Ovary (tissue), 9 donors: ENCODE measurements around the gene SIRT4. TPM values are rescaled to one million over a fixed set of nuclear protein-coding genes. Genes with fewer than 3 reads are reported as not detected.

ENCODE experiments used
- DNase-seq, 5 donors: peaks; one replicate each; pipeline ENCODE4 v3.0.0-alpha.2; 2019 to 2020
- H3K27ac ChIP-seq, 2 donors: fragments of 200-600 bp; one replicate each; pipeline versions ENCODE4 v1.5.1 to v1.8.0; 2019 to 2022
- H3K27me3 ChIP-seq: fragments of 200-600 bp; one replicate; pipeline ENCODE4 v1.8.0; 2022
- H3K36me3 ChIP-seq: fragments of 200-600 bp; sonication (generic); one replicate; pipeline ENCODE4 v1.5.1; 2019
- H3K4me1 ChIP-seq: one replicate; pipeline ENCODE4 v1.8.1; 2013; ENCODE audit warnings: mild to moderate bottlenecking, moderate library complexity; ENCODE audit not compliant: insufficient read depth
- H3K4me3 ChIP-seq: fragments of 200-600 bp; sonication (generic); one replicate; pipeline ENCODE4 v1.5.1; 2017
- H3K9me3 ChIP-seq, 2 donors: fragments of 200-600 bp in 1 of 2; sonication (generic) in 1 of 2; one replicate each; pipeline versions ENCODE4 v1.5.1 to v1.8.1; 2013 to 2019; ENCODE audit warnings: mild to moderate bottlenecking in 1 of 2, moderate library complexity in 1 of 2
- CTCF ChIP-seq, 3 donors: fragments of 450-650 bp in 2 of 3; fragments of 200-600 bp in 1 of 3; IDR thresholded peaks; one replicate each; pipeline versions ENCODE4 v1.5.1 to v1.8.0; 2016 to 2022; ENCODE audit warnings: antibody characterized with exemption in 3 of 3, mild to moderate bottlenecking in 1 of 3
- EP300 ChIP-seq: sonication (generic); formaldehyde crosslinking; IDR thresholded peaks from one replicate; pipeline ENCODE4 v1.6.1; 2017; ENCODE audit warnings: antibody characterized with exemption
- POLR2A ChIP-seq: fragments of 450-650 bp; IDR thresholded peaks from one replicate; pipeline ENCODE4 v1.6.1; 2017; ENCODE audit warnings: antibody characterized with exemption, mild to moderate bottlenecking, moderate library complexity
- WGBS, 3 donors: extraction: QIAGEN DNeasy Blood & Tissue Kit in 1 of 3; methylation state at CpG; one replicate each; pipeline versions ENCODE4 v1.1.5 to v1.1.7; 2013 to 2017; 5-methylcytosine and 5-hydroxymethylcytosine counted together
- intact Hi-C, 4 donors: fragments of 100-400 bp; cut with DNase I; formaldehyde crosslinking; loops; one replicate each; pipeline versions ENCODE4 v1.11.0 to v1.15.1; 2022 to 2023
- polyA plus RNA-seq, 2 donors: library from polyadenylated mRNA; stranded (reverse); fragments of 200-250 nt in 1 of 2; fragments of 350-450 nt in 1 of 2; fragmentation: Illumina TruSeq in 1 of 2; extraction: RNeasy Lipid Tissue Mini Kit (QIAGEN cat#74804) in 1 of 2; gene quantifications; one replicate each; pipeline ENCODE4 v1.2.3, GENCODE V29; 2013 to 2014
- total RNA-seq, 7 donors: library from RNA; depleted of rRNA in 2 of 7; stranded (reverse); fragments of >200 nt in 2 of 7; fragmentation: NEBNext Ultra II Directional in 3 of 7; extraction: Animal tissue kit (Norgen Biotek cat#: 25700) in 3 of 7; gene quantifications; one replicate each; pipeline versions ENCODE4 v1.1.0 to v1.2.4, GENCODE V29; 2016 to 2023
- donor health status: DM: no; HTN: no; CAD: no; lungs with moderate emphysema.
- donor health status: DM: no; HTN: no; CAD: no.
- donor health status: Bipolar disorder and iron deficiency.
- donor health status: DM: yes; HTN: yes; CAD: no.
- donor health status: DM: no; HTN: no; CAD: no.
- donor health status: DM: yes; HTN: yes; CAD: no.

Gene SIRT4
- total and polyA plus RNA-seq, 9 donors, result 0.87 to 4.6 (median 1.4) TPM

GRCh38 chr12:120262852-120263747 is 39.0 kb upstream of the SIRT4 start:
- H3K27ac ChIP-seq, result no peak overlapping the region
- no peak for DNase-seq
- H3K36me3 ChIP-seq, result no peaks in the 10 kb centered on the region
- WGBS, 3 donors, result 42 to 46% (median 43%) methylated on average over 15 of the region's 15 CpGs
- TF ChIP-seq POLR2A, result no peak
- TF ChIP-seq CTCF (IDR thresholded peaks at IDR 0.05), result no peak
- no peak for TF ChIP-seq EP300
- H3K4me1 ChIP-seq, result peaks cover 19% of the 10 kb centered on the region
- H3K9me3 ChIP-seq, result no peaks in the 10 kb centered on the region
- intact Hi-C loops, result no loop called here
- H3K27me3 ChIP-seq, result no peaks in the 10 kb centered on the region
- H3K4me3 ChIP-seq, result peak overlapping the region; percentile 14

- TF ChIP-seq CTCF (IDR thresholded peaks at IDR 0.05), result no peak
- TF ChIP-seq EP300, result no peak
- TF ChIP-seq POLR2A, result no peak
- H3K9me3 ChIP-seq, result no peaks in the 10 kb centered on the region
- H3K4me3 ChIP-seq, result no peak overlapping the region
- WGBS, 3 donors, result 52 to 72% (median 52%) methylated on average over 5 of the region's 5 CpGs
- no peaks in the 10 kb centered on the region for H3K27me3 ChIP-seq
- no peak overlapping the region for H3K27ac ChIP-seq
- H3K4me1 ChIP-seq, result peaks cover 19% of the 10 kb centered on the region
- DNase-seq, result no peak
- H3K36me3 ChIP-seq, result no peaks in the 10 kb centered on the region
- intact Hi-C loops, result loop anchor here in 2 of 4 donors (2.0 kb wide), 1 partner anchor 35 kb away; no protein-coding TSS in a partner anchor
Observed at GRCh38 chr12:120263748-120264085, 38.4 kb upstream of the SIRT4 start.

- Histone ChIP-seq H3K9me3 (no peaks in the 10 kb centered on the region), H3K27ac (no peak overlapping the region), H3K4me1 (peaks cover 19% of the 10 kb centered on the region), H3K4me3 (peak overlapping the region; percentile 100), H3K27me3 (no peaks in the 10 kb centered on the region), H3K36me3 (no peaks in the 10 kb centered on the region)
- no peak for TF ChIP-seq CTCF (IDR thresholded peaks at IDR 0.05)
- TF ChIP-seq EP300, result no peak
- no peak for TF ChIP-seq POLR2A
- intact Hi-C loops, result loop anchor here in 2 of 4 donors (2.0 kb wide), 1 partner anchor 35 kb away; no protein-coding TSS in a partner anchor
- 46 to 62% (median 54%) methylated on average over 15 of the region's 15 CpGs for WGBS, 3 donors
- no peak for DNase-seq
Observed at GRCh38 chr12:120264086-120264903, 37.8 kb upstream of the SIRT4 start.

GRCh38 chr12:120264904-120265472 is 37.1 kb upstream of the SIRT4 start:
- 1 to 2% (median 1%) methylated on average over 16 to 29 of the region's 29 CpGs for WGBS, 3 donors
- no peaks in the 10 kb centered on the region for H3K27me3 ChIP-seq
- no peaks in the 10 kb centered on the region for H3K36me3 ChIP-seq
- peaks cover 19% of the 10 kb centered on the region for H3K4me1 ChIP-seq
- H3K9me3 ChIP-seq, result no peaks in the 10 kb centered on the region
- H3K27ac ChIP-seq, result peak overlapping the region; percentile 4 to 53
- H3K4me3 ChIP-seq, result peak overlapping the region; percentile 100
- intact Hi-C loops, result loop anchor here in 3 of 4 donors (1.0 to 2.0 kb wide), 2 partner anchors 36 to 37 kb away; no protein-coding TSS in a partner anchor
- no peak for TF ChIP-seq POLR2A
- TF ChIP-seq CTCF (IDR thresholded peaks at IDR 0.05), result no peak
- no peak for TF ChIP-seq EP300
- DNase-seq, result peak in 1 of 5 donors; percentile 52
